ENCODE data around the gene EID1.
"Not testable (repeated sequence)": the region's sequence is repeated elsewhere in the genome, so short reads cannot be mapped to it uniquely, and the experiment has no call there.

The EID1 gene

GRCh38 chr15:48842501-48842900, 35.4 kb upstream of the EID1 start:
- in situ Hi-C loops (cut with HindIII; ENCODE audit: low sequenced_read_pairs): no loop called here
- DNase-seq (ENCODE audit: low read depth, low spot score): no peak
- TF ChIP-seq, protein P1, sequence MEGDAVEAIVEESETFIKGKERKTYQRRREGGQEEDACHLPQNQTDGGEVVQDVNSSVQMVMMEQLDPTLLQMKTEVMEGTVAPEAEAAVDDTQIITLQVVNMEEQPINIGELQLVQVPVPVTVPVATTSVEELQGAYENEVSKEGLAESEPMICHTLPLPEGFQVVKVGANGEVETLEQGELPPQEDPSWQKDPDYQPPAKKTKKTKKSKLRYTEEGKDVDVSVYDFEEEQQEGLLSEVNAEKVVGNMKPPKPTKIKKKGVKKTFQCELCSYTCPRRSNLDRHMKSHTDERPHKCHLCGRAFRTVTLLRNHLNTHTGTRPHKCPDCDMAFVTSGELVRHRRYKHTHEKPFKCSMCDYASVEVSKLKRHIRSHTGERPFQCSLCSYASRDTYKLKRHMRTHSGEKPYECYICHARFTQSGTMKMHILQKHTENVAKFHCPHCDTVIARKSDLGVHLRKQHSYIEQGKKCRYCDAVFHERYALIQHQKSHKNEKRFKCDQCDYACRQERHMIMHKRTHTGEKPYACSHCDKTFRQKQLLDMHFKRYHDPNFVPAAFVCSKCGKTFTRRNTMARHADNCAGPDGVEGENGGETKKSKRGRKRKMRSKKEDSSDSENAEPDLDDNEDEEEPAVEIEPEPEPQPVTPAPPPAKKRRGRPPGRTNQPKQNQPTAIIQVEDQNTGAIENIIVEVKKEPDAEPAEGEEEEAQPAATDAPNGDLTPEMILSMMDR (IDR thresholded peaks at IDR 0.05; ENCODE audit: low read depth, low read length): no peak
- no peak overlapping the region for H3K4me3 ChIP-seq (ENCODE audit: low read depth, low read length)

GRCh38 chr15:48845123-48845522, 32.8 kb upstream of the EID1 start:
- TF ChIP-seq, protein P1 (IDR thresholded peaks at IDR 0.05; ENCODE audit: low read depth, low read length): no peak
- DNase-seq (ENCODE audit: low read depth, low spot score): no peak
- in situ Hi-C loops (cut with HindIII; ENCODE audit: low sequenced_read_pairs): no loop called here
- H3K4me3 ChIP-seq (ENCODE audit: low read depth, low read length): no peak overlapping the region

DNA sequence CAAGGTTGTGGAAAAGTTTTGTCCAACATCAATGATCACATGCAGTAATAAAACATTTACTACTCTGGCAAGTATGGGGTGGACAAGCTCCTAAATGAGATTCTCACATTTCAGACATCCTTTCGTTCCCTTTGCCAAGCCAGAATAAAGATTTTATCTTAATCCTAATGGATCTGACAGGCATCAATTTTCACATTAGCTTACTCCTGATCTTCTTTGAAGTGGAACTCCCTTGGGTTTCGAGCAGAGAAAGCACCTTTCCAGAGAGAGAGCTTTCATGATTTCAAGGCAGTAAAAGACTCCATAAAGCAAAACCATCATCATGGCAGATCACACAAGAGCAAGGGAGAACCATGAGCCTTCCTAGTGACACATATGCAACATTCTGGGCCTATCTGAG, 27.3 kb upstream of the EID1 start:
- H3K4me3 ChIP-seq (ENCODE audit: low read depth, low read length): no peak overlapping the region
- in situ Hi-C loops (cut with HindIII; ENCODE audit: low sequenced_read_pairs): no loop called here
- no peak for DNase-seq (ENCODE audit: low read depth, low spot score)
- TF ChIP-seq, protein P1 (IDR thresholded peaks at IDR 0.05; ENCODE audit: low read depth, low read length): no peak

GRCh38 chr15:48851956-48852355, 26.0 kb upstream of the EID1 start:
- TF ChIP-seq, protein P1 (IDR thresholded peaks at IDR 0.05; ENCODE audit: low read depth, low read length): no peak
- DNase-seq (ENCODE audit: low read depth, low spot score): no peak
- in situ Hi-C loops (cut with HindIII; ENCODE audit: low sequenced_read_pairs): no loop called here
- H3K4me3 ChIP-seq (ENCODE audit: low read depth, low read length): no peak overlapping the region

GRCh38 chr15:48854434-48854833, 23.5 kb upstream of the EID1 start:
- in situ Hi-C loops (cut with HindIII; ENCODE audit: low sequenced_read_pairs); H3K4me3 ChIP-seq (ENCODE audit: low read depth, low read length); DNase-seq (ENCODE audit: low read depth, low spot score): not testable (repeated sequence)

- no peak overlapping the region for H3K4me3 ChIP-seq (ENCODE audit: low read depth, low read length)
- in situ Hi-C loops (cut with HindIII; ENCODE audit: low sequenced_read_pairs): no loop called here
- TF ChIP-seq, protein P1 (IDR thresholded peaks at IDR 0.05; ENCODE audit: low read depth, low read length): peak; percentile 60
- peak; percentile 55 for DNase-seq (ENCODE audit: low read depth, low spot score)
Observed at GRCh38 chr15:48855501-48856440, 22.2 kb upstream of the EID1 start.

GRCh38 chr15:48856942-48857341, 21.0 kb upstream of the EID1 start:
- peak; percentile 44 for DNase-seq (ENCODE audit: low read depth, low spot score)
- H3K4me3 ChIP-seq (ENCODE audit: low read depth, low read length): no peak overlapping the region
- TF ChIP-seq, protein P1 (IDR thresholded peaks at IDR 0.05; ENCODE audit: low read depth, low read length): no peak
- in situ Hi-C loops (cut with HindIII; ENCODE audit: low sequenced_read_pairs): no loop called here
